Keratinocyte (primary cell): Measurements from ENCODE around the gene STRIP1. TPM values are rescaled to one million over a fixed set of nuclear protein-coding genes. Genes with fewer than 3 reads are reported as not detected.

Source experiments
- DNase-seq: peaks from one replicate; pipeline ENCODE4 v3.0.0-alpha.2; 2011; ENCODE audit warnings: low read depth, missing footprints, low spot score
- FAIRE-seq: peaks from 2 replicates; lab custom pipeline; 2011; peaks lifted over from hg19 to GRCh38; lab: Jason Lieb, UNC
- H2AFZ ChIP-seq: 2 replicates; pipeline ENCODE4 v1.6.0; 2012; ENCODE audit warnings: low read length, control low read depth, inconsistent platforms; ENCODE audit not compliant: control insufficient read depth
- H3K27ac ChIP-seq: 2 replicates; pipeline ENCODE4 v1.5.1; 2011; ENCODE audit warnings: low read length; ENCODE audit not compliant: control insufficient read depth, insufficient read depth
- H3K27me3 ChIP-seq: 3 replicates; pipeline ENCODE4 v1.6.0; 2011; ENCODE audit warnings: low read length; ENCODE audit not compliant: control insufficient read depth, insufficient read depth; ENCODE audit errors: extremely low read depth
- H3K36me3 ChIP-seq, 2 experiments: 2 replicates in 1 of 2; 3 replicates in 1 of 2; pipeline ENCODE4 v1.5.1; 2011; ENCODE audit warnings: low read length in 2 of 2, mild to moderate bottlenecking in 1 of 2; ENCODE audit not compliant: control insufficient read depth in 2 of 2, insufficient read depth in 2 of 2; ENCODE audit errors: extremely low read depth in 1 of 2
- H3K4me1 ChIP-seq: 3 replicates; pipeline ENCODE4 v1.5.1; 2011; ENCODE audit warnings: low read length; ENCODE audit not compliant: control insufficient read depth, insufficient read depth; ENCODE audit errors: extremely low read depth
- H3K4me2 ChIP-seq: 3 replicates; pipeline ENCODE4 v1.6.0; 2011; ENCODE audit warnings: low read depth, low read length; ENCODE audit not compliant: control insufficient read depth, insufficient read depth; ENCODE audit errors: extremely low read depth
- H3K4me3 ChIP-seq, 3 experiments: fragments of 200-600 bp in 1 of 3; sonication (generic) in 1 of 3; 2 replicates in 2 of 3; 3 replicates in 1 of 3; pipeline ENCODE4 v1.5.1; 2011 to 2016; ENCODE audit warnings: low read length in 3 of 3, mild to moderate bottlenecking in 3 of 3, control low read depth in 2 of 3, inconsistent platforms in 1 of 3, low read depth in 1 of 3, mixed read lengths in 1 of 3, mixed run types in 1 of 3, moderate library complexity in 1 of 3; ENCODE audit not compliant: control insufficient read depth in 2 of 3, insufficient read depth in 2 of 3; ENCODE audit errors: extremely low read depth in 1 of 3
- H3K79me2 ChIP-seq: 2 replicates; pipeline ENCODE4 v1.6.0; 2012; ENCODE audit warnings: low read length; ENCODE audit not compliant: control insufficient read depth, insufficient read depth
- H3K9ac ChIP-seq: 3 replicates; pipeline ENCODE4 v1.6.0; 2011; ENCODE audit warnings: low read length; ENCODE audit not compliant: control insufficient read depth, insufficient read depth; ENCODE audit errors: extremely low read depth
- H3K9me1 ChIP-seq: 3 replicates; pipeline ENCODE4 v1.6.0; 2011; ENCODE audit warnings: low read length; ENCODE audit not compliant: control insufficient read depth, insufficient read depth; ENCODE audit errors: extremely low read depth
- H3K9me3 ChIP-seq: 2 replicates; pipeline ENCODE4 v1.5.1; 2012; ENCODE audit warnings: low read depth, low read length; ENCODE audit not compliant: control insufficient read depth
- H4K20me1 ChIP-seq: 3 replicates; pipeline ENCODE4 v1.6.0; 2011; ENCODE audit warnings: low read length; ENCODE audit not compliant: control insufficient read depth, insufficient read depth; ENCODE audit errors: extremely low read depth
- CTCF ChIP-seq, 3 experiments: IDR thresholded peaks in 1 of 3; conservative IDR thresholded peaks in 1 of 3; optimal IDR thresholded peaks in 1 of 3; 2 replicates in 2 of 3; 3 replicates in 1 of 3; pipeline versions ENCODE3 to v1.5.1; 2011; ENCODE audit warnings: low read length in 3 of 3, mild to moderate bottlenecking in 3 of 3, moderate library complexity in 2 of 3, control low read depth in 1 of 3, inconsistent platforms in 1 of 3; ENCODE audit not compliant: insufficient read depth in 2 of 3; ENCODE audit errors: extremely low read depth in 1 of 3
- EZH2 ChIP-seq: IDR thresholded peaks from one replicate; pipeline ENCODE4 v1.6.1; 2012; ENCODE audit warnings: inconsistent platforms, mild to moderate bottlenecking, low read length, moderate library complexity
- dilution Hi-C: fragments of 300-500 bp; cut with MboI; formaldehyde crosslinking; loops from one replicate; pipeline ENCODE4 v1.7.0; 2020; ENCODE audit warnings: low sequenced_read_pairs; ENCODE audit not compliant: extremely low pct_ligation_motif_present
- polyA plus RNA-seq, 5 experiments: library from polyadenylated mRNA; depleted of rRNA in 3 of 5; stranded (reverse) in 3 of 5; stranded (forward) in 1 of 5; unstranded in 1 of 5; fragments of >200 nt; gene quantifications; 1 replicate in 1 of 5; 2 replicates in 3 of 5; 3 replicates in 1 of 5; pipeline versions ENCODE4 v1.2.1 to v1.2.3, GENCODE V29; 2011 to 2012; ENCODE audit warnings: missing spikeins in 2 of 5, low read depth in 1 of 5, low replicate concordance in 1 of 5

STRIP1 gene
- polyA plus RNA-seq, 1 donor (not counting 4 experiments of a cell fraction or from before 2014, with no cell fraction given), result 24.6 TPM

DNA sequence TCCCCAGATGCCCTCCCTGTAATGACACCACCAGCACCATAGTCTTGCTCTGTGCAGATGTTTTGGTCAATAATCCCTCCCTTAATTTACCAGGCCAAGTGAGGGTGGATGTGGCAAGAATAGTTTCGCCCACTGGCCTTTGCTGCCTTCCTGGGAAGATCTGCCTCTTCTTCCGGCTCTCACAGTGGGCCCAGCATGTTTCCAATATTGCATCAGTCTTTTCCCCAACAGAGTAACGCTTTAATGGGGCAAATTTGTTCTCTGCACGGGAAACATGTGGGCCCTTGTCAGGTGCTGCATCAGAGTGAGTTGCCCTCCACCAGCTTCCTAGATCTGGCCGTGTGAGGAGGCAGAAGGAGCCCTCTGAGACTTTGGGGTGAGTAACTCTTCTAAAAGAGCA, 48.1 kb downstream of the STRIP1 start:
- Histone ChIP-seq H4K20me1 (no peaks in the 10 kb centered on the region), H3K9me3 (no peaks in the 10 kb centered on the region), H3K27me3 (peaks cover 51% of the 10 kb centered on the region), H3K9ac (no peak overlapping the region), H3K27ac (no peak overlapping the region), H3K9me1 (no peaks in the 10 kb centered on the region), H3K79me2 (no peaks in the 10 kb centered on the region), H3K4me3 (no peak overlapping the region), H3K4me1 (peaks cover 6% of the 10 kb centered on the region), H3K36me3 (no peaks in the 10 kb centered on the region), H3K4me2 (no peak overlapping the region), H2AFZ (no peak overlapping the region)
- no peak for FAIRE-seq
- dilution Hi-C loops, result no loop called here
- no peak for TF ChIP-seq CTCF (optimal IDR thresholded peaks at IDR 0.05 in 1 of 3, IDR thresholded peaks at IDR 0.05 in 1 of 3, conservative IDR thresholded peaks at IDR 0.05 in 1 of 3; ENCODE audit: extremely low read depth in 1 of 3, insufficient read depth in 2 of 3, low read length in 3 of 3)
- no peak for TF ChIP-seq EZH2
- no peak for DNase-seq

DNA sequence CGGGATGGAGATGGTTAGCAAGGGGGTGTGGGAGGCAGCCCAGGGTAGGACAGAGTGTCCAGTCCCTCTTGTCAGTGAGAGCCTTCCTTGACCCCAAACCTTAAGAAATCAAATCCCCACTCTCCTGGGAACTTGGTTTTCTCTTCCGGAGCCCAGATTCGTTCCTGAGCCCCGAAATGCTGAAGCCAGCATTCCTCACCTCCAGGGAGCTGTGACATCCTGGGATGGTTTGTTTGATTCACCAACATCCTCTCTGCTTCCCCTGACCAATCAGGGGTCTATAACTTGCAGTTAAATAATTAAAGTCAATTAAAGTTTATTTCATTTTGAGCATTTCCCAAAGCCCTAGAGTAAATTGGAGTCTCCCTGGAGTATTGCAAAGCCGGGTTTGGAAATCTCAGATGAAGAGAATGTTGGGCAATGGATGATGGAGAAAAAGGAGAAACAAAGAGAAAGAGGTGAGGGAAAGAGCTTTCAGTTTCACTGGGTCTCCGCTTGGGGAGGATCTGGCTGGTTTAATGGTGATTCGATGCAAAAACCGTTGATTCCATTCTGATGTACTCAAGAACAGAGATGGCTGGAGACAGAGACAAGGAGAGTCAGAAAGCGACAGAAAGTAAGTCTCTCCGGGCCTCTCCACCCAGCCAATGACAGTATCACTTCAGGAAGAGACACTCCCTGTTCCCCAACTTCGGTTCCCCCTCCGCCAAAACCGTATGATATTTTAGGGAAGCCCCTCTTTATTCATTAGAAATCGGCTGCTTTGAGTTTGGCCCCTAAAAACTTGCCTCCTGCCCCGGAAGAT, 48.8 kb downstream of the STRIP1 start:
- dilution Hi-C loops, result no loop called here
- no peak overlapping the region for H2AFZ ChIP-seq
- H3K36me3 ChIP-seq, result no peaks in the 10 kb centered on the region
- H3K4me3 ChIP-seq, result peak overlapping the region in 1 of 3 experiments; percentile 71
- H3K27me3 ChIP-seq, result peaks cover 56% of the 10 kb centered on the region
- no peaks in the 10 kb centered on the region for H3K79me2 ChIP-seq
- H3K4me1 ChIP-seq, result peaks cover 6% of the 10 kb centered on the region
- H3K9ac ChIP-seq, result no peak overlapping the region
- H4K20me1 ChIP-seq, result no peaks in the 10 kb centered on the region
- no peak for FAIRE-seq
- H3K9me3 ChIP-seq, result no peaks in the 10 kb centered on the region
- H3K4me2 ChIP-seq, result peak overlapping the region; percentile 89
- no peak overlapping the region for H3K27ac ChIP-seq
- H3K9me1 ChIP-seq, result no peaks in the 10 kb centered on the region
- TF ChIP-seq EZH2 (no peak), CTCF (optimal IDR thresholded peaks at IDR 0.05 in 1 of 3, IDR thresholded peaks at IDR 0.05 in 1 of 3, conservative IDR thresholded peaks at IDR 0.05 in 1 of 3; ENCODE audit: extremely low read depth in 1 of 3, insufficient read depth in 2 of 3, low read length in 3 of 3) (no peak)
- no peak for DNase-seq
